Tibial nerve (tissue), 4 donors: ENCODE measurements around the gene NGF. TPM values are rescaled to one million over a fixed set of nuclear protein-coding genes. Genes with fewer than 3 reads are reported as not detected.

Experiments used
- DNase-seq, 2 donors: peaks; one replicate each; pipeline ENCODE4 v3.0.0-alpha.2; 2019; ENCODE audit warnings: low spot score in 2 of 2
- H3K27ac ChIP-seq, 4 donors: fragments of 200-600 bp; sonication (generic) in 3 of 4; one replicate each; pipeline ENCODE4 v1.5.1; 2017 to 2019; ENCODE audit warnings: mild to moderate bottlenecking in 1 of 4
- H3K27me3 ChIP-seq, 2 donors: fragments of 200-600 bp; sonication (generic) in 1 of 2; one replicate each; pipeline versions ENCODE4 v1.5.1 to v1.6.0; 2017 to 2019
- H3K36me3 ChIP-seq, 3 donors: fragments of 200-600 bp; sonication (generic); one replicate each; pipeline ENCODE4 v1.5.1; 2018 to 2019
- H3K4me1 ChIP-seq, 4 donors: fragments of 200-600 bp; sonication (generic) in 3 of 4; one replicate each; pipeline ENCODE4 v1.5.1; 2017 to 2019
- H3K4me3 ChIP-seq, 4 donors: fragments of 200-600 bp; sonication (generic) in 3 of 4; one replicate each; pipeline ENCODE4 v1.5.1; 2017 to 2019; ENCODE audit warnings: mild to moderate bottlenecking in 1 of 4, moderate library complexity in 1 of 4
- H3K9me3 ChIP-seq, 4 donors: fragments of 200-600 bp; sonication (generic) in 3 of 4; one replicate each; pipeline ENCODE4 v1.5.1; 2017 to 2019
- EP300 ChIP-seq, 2 donors: sonication (generic); formaldehyde crosslinking; IDR thresholded peaks; one replicate each; pipeline ENCODE4 v1.6.1; 2017; ENCODE audit warnings: antibody characterized with exemption in 2 of 2, mild to moderate bottlenecking in 1 of 2
- POLR2A ChIP-seq, 2 donors: fragments of 450-650 bp; IDR thresholded peaks; one replicate each; pipeline ENCODE4 v1.6.1; 2017; ENCODE audit warnings: antibody characterized with exemption in 2 of 2, mild to moderate bottlenecking in 2 of 2, moderate library complexity in 2 of 2
- WGBS, 2 donors: methylation state at CpG; one replicate each; pipeline ENCODE4 v1.1.5; 2018; 5-methylcytosine and 5-hydroxymethylcytosine counted together
- total RNA-seq, 4 donors: library from RNA; depleted of rRNA; stranded (reverse); fragments of >200 nt; gene quantifications; one replicate each; pipeline ENCODE4 v1.1.0, GENCODE V29; 2016
- TF ChIP-seq, protein P1 (sequence below), 5 experiments: fragments of 200-600 bp in 3 of 5; fragments of 450-650 bp in 2 of 5; sonication (generic) in 3 of 5; IDR thresholded peaks; one replicate each; pipeline ENCODE4 v1.5.1; 2016 to 2019; ENCODE audit warnings: antibody characterized with exemption in 5 of 5, mild to moderate bottlenecking in 3 of 5, moderate library complexity in 2 of 5

Gene NGF
- total RNA-seq, 4 donors from 2014 or later, result 3.6 to 20.4 (median 7.4) TPM

DNA sequence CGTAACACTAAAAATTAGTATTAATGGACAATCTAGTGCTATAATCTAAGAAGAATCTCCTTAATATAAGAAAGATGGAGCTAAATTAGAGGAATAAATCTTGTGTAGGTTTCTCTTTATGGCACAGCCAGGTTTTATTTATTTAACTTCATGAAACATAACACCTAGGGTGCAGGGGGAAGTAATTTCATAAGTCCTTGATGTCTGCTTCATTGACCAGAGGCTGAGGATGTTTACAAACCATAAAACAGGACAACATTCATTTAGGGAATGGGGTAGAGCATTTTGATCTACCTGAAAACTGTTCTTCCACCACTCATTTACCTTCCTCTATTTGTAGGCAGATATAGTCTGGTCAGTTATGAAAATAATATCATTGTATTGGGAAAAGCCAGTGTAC, 95.5 kb downstream of the NGF start:
- Histone ChIP-seq H3K27me3 (no peaks in the 10 kb centered on the region), H3K4me3 (no peak overlapping the region), H3K36me3 (no peaks in the 10 kb centered on the region), H3K27ac (no peak overlapping the region), H3K4me1 (no peaks in the 10 kb centered on the region), H3K9me3 (peaks cover 0 to 23% (median 6%) of the 10 kb centered on the region in 4 donors)
- WGBS, 2 donors, result 97 to 100% methylated on average over 1 of the region's 1 CpG
- TF ChIP-seq POLR2A (IDR thresholded peaks at IDR 0.05) (no peak), EP300 (IDR thresholded peaks at IDR 0.05) (no peak)
- TF ChIP-seq, protein P1, sequence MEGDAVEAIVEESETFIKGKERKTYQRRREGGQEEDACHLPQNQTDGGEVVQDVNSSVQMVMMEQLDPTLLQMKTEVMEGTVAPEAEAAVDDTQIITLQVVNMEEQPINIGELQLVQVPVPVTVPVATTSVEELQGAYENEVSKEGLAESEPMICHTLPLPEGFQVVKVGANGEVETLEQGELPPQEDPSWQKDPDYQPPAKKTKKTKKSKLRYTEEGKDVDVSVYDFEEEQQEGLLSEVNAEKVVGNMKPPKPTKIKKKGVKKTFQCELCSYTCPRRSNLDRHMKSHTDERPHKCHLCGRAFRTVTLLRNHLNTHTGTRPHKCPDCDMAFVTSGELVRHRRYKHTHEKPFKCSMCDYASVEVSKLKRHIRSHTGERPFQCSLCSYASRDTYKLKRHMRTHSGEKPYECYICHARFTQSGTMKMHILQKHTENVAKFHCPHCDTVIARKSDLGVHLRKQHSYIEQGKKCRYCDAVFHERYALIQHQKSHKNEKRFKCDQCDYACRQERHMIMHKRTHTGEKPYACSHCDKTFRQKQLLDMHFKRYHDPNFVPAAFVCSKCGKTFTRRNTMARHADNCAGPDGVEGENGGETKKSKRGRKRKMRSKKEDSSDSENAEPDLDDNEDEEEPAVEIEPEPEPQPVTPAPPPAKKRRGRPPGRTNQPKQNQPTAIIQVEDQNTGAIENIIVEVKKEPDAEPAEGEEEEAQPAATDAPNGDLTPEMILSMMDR (IDR thresholded peaks at IDR 0.05), result no peak
- no peak for DNase-seq

DNA sequence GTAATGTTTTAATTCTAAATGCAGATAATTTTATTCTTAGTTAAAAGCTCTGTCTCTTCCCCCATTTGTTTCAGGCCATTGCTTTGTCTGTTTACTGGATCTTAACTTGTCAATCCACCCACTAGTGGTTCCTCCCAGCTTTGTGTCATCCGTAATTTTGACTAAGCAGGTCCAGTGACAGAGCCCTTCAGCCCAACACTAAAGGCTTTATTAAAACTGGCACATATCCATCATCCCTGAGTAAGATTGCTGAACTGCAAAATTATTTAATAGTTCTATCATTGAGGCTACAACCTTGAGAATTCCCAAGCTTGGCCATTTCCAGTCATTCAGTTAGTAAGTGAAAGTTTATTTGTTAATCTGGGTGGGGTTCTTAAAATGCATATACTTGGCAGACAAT, 96.7 kb downstream of the NGF start:
- WGBS, 2 donors, result 71 to 74% methylated on average over 1 of the region's 1 CpG
- DNase-seq, result no peak
- no peak overlapping the region for H3K4me3 ChIP-seq
- no peak overlapping the region for H3K27ac ChIP-seq
- H3K27me3 ChIP-seq, result no peaks in the 10 kb centered on the region
- no peaks in the 10 kb centered on the region for H3K36me3 ChIP-seq
- no peak for TF ChIP-seq POLR2A (IDR thresholded peaks at IDR 0.05)
- TF ChIP-seq EP300 (IDR thresholded peaks at IDR 0.05), result no peak
- TF ChIP-seq, protein P1 (IDR thresholded peaks at IDR 0.05), result no peak
- H3K4me1 ChIP-seq, result no peaks in the 10 kb centered on the region
- peaks cover 0 to 23% (median 6%) of the 10 kb centered on the region in 4 donors for H3K9me3 ChIP-seq

- WGBS, 2 donors, result 88 to 93% methylated on average over 3 of the region's 3 CpGs
- TF ChIP-seq EP300 (IDR thresholded peaks at IDR 0.05), result no peak
- Histone ChIP-seq H3K27me3 (no peaks in the 10 kb centered on the region), H3K27ac (no peak overlapping the region), H3K9me3 (peaks cover 0 to 15% (median 4%) of the 10 kb centered on the region in 4 donors), H3K4me1 (no peaks in the 10 kb centered on the region), H3K36me3 (no peaks in the 10 kb centered on the region), H3K4me3 (no peak overlapping the region)
- DNase-seq, result no peak
Measured at GRCh38 chr1:115240297-115240696, 97.8 kb downstream of the NGF start.

GRCh38 chr1:115239426-115239825, 98.6 kb downstream of the NGF start:
- Histone ChIP-seq H3K9me3 (peaks cover 0 to 6% (median 0%) of the 10 kb centered on the region in 4 donors), H3K36me3 (no peaks in the 10 kb centered on the region), H3K4me3 (no peak overlapping the region), H3K4me1 (no peaks in the 10 kb centered on the region), H3K27ac (no peak overlapping the region), H3K27me3 (no peaks in the 10 kb centered on the region)
- DNase-seq, result no peak
- WGBS, 2 donors, result 67 to 81% methylated on average over 1 of the region's 1 CpG
- TF ChIP-seq, protein P1 (IDR thresholded peaks at IDR 0.05), result no peak
- TF ChIP-seq POLR2A (IDR thresholded peaks at IDR 0.05), result no peak

DNA sequence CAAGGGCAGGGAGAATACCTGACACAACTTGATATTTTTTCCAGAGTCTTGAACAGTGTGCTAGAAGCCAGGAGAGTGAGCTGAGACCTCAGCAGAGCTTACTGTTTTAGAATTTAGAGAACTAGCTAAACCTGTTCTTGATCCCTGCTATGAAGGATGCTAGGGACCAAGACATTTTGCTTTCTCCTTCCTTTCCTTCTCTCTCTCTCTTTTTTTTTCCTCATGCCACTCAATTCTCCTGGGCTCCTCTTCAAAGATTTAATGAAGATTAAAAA, 99.0 kb downstream of the NGF start:
- no peaks in the 10 kb centered on the region for H3K36me3 ChIP-seq
- no peak for DNase-seq
- H3K4me3 ChIP-seq, result no peak overlapping the region
- H3K27me3 ChIP-seq, result no peaks in the 10 kb centered on the region
- no peaks in the 10 kb centered on the region for H3K4me1 ChIP-seq
- H3K9me3 ChIP-seq, result peaks cover 0 to 4% (median 0%) of the 10 kb centered on the region in 4 donors
- TF ChIP-seq EP300 (IDR thresholded peaks at IDR 0.05) (no peak), POLR2A (IDR thresholded peaks at IDR 0.05) (no peak)
- TF ChIP-seq, protein P1 (IDR thresholded peaks at IDR 0.05), result no peak
- no peak overlapping the region for H3K27ac ChIP-seq
